ENCODE measurements around the gene COL26A1. TPM values are rescaled to one million over a fixed set of nuclear protein-coding genes. Genes with fewer than 3 reads are reported as not detected.
"Not testable (repeated sequence)": the region's sequence is repeated elsewhere in the genome, so short reads cannot be mapped to it uniquely, and the experiment has no call there.

The COL26A1 gene
- polyA plus RNA-seq, 6 donors from 2014 or later, result not detected

DNA sequence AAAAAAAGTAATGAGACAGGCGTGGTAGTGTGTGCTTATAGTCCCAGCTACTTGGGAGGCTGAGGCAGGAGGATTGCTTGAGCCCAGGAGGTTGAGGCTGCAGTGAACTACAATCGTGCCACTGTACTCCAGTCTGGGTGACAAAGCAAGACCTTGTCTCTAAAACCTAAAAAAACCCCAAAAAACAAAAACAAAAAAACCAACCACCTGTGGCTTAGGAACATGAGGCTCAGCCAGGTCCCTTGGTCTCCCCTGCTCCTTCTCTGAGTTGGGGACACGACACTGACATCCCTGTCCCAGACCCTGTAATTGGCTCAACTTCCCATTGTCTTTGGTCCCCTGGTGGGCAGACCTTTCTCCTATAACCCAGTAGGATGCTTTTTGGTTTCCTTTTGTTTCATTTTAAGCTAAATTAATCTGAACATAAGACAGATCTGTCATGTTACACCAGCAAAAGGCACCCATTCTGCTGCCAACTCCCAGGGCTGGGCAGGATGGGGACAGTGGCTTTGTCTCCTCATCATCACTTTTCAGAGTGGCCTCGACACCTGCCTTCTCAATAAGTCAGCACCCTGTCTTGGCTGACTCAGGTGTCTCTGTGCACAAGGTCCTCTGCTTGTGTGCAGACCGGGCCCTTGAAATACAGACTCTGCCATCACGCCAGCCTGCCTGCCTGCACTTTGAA, 192.1 kb downstream of the COL26A1 start:
- Mint-ChIP-seq H3K9me3 (peaks cover 0 to 9% (median 3%) of the 10 kb centered on the region in 7 donors), H3K27me3 (peaks cover 14 to 29% (median 28%) of the 10 kb centered on the region in 3 donors), H3K36me3 (no peaks in the 10 kb centered on the region), H3K4me1 (peaks cover 0 to 4% (median 0%) of the 10 kb centered on the region in 3 donors), H3K27ac (no peak overlapping the region), H3K4me3 (no peak overlapping the region)
- ATAC-seq (ENCODE audit: low read depth in 2 of 2) (no peak), DNase-seq (no peak)

DNA sequence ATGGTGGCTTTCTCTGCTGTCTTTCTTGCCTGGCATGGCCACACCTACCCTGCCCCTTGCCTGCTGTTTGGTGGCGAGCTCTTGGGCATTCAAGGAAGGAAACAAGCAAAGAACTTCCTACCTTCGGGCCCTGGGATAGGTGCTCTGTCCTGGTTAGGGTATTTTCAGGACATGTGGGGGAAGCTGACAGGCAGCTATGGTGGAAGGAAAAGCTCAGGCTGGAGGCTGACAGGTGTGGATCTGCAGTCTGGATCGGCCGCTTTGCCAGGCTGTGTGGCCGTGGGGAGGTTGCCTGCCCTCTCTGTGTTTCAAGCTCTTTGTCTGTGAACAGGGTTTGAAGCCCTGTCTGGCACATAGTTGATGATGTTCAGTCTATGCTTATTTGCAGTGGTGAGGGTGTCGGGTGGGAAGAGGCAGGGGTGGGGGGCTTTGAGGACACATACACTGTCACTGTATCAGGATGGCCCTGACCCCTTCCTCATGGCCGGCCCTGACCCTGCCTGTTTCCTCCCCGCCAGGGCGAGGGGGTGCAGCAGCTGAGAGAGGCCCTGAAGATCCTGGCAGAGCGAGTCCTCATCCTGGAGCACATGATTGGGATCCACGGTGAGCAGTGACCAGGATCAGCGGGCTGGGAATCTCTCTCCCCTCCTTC, 192.7 kb downstream of the COL26A1 start:
- Mint-ChIP-seq H3K36me3 (no peaks in the 10 kb centered on the region), H3K9me3 (peaks cover 0 to 11% (median 6%) of the 10 kb centered on the region in 7 donors), H3K27me3 (peaks cover 14 to 26% (median 26%) of the 10 kb centered on the region in 3 donors), H3K27ac (no peak overlapping the region), H3K4me1 (peaks cover 0 to 4% (median 0%) of the 10 kb centered on the region in 3 donors), H3K4me3 (no peak overlapping the region)
- DNase-seq, result no peak
- ATAC-seq (ENCODE audit: low read depth in 2 of 2), result no peak

DNA sequence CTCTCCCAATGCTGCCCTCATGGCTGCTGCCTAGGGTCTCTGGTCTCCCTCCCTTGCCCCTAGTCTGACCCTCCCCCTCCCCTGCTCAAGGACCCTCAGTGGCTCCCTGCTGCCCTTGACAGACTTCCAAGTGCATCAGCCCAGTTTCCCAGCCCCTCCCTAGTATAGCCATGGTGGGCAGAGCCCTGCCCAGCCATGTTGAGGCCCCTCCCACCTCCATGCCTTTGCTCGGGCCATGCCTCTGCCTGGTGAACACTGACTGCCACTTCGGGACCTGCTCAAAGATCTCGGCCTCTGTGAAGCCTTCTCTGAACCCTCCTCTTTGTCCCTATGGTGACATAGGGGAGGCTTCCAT, 193.2 kb downstream of the COL26A1 start:
- H3K27ac Mint-ChIP-seq, result no peak overlapping the region
- DNase-seq (no peak), ATAC-seq (ENCODE audit: low read depth in 2 of 2) (no peak)
- peaks cover 0 to 4% (median 0%) of the 10 kb centered on the region in 3 donors for H3K4me1 Mint-ChIP-seq
- H3K27me3 Mint-ChIP-seq, result peaks cover 14 to 31% (median 26%) of the 10 kb centered on the region in 3 donors
- no peak overlapping the region for H3K4me3 Mint-ChIP-seq
- peaks cover 0 to 11% (median 6%) of the 10 kb centered on the region in 7 donors for H3K9me3 Mint-ChIP-seq
- H3K36me3 Mint-ChIP-seq, result no peaks in the 10 kb centered on the region

- no peak for DNase-seq
- Mint-ChIP-seq H3K36me3 (no peaks in the 10 kb centered on the region), H3K9me3 (peaks cover 0 to 11% (median 6%) of the 10 kb centered on the region in 7 donors), H3K27me3 (peaks cover 19 to 34% (median 26%) of the 10 kb centered on the region in 3 donors), H3K4me3 (no peak overlapping the region), H3K4me1 (peaks cover 0 to 4% (median 0%) of the 10 kb centered on the region in 3 donors), H3K27ac (peak overlapping the region in 1 of 6 donors; percentile 6)
- ATAC-seq (ENCODE audit: low read depth in 2 of 2), result no peak
Measured at GRCh38 chr7:101556453-101556968, 193.8 kb downstream of the COL26A1 start.

GRCh38 chr7:101557421-101557820, 194.7 kb downstream of the COL26A1 start:
- Mint-ChIP-seq H3K9me3 (peaks cover 0 to 11% (median 6%) of the 10 kb centered on the region in 7 donors), H3K4me1 (peaks cover 0 to 4% (median 0%) of the 10 kb centered on the region in 3 donors), H3K4me3 (no peak overlapping the region), H3K36me3 (no peaks in the 10 kb centered on the region), H3K27me3 (peaks cover 19 to 37% (median 33%) of the 10 kb centered on the region in 3 donors), H3K27ac (peak overlapping the region in 1 of 6 donors; percentile 76)
- ATAC-seq (ENCODE audit: low read depth in 2 of 2) (no peak), DNase-seq (no peak)

- H3K9me3 Mint-ChIP-seq, result peaks cover 0 to 11% (median 6%) of the 10 kb centered on the region in 7 donors
- H3K36me3 Mint-ChIP-seq, result no peaks in the 10 kb centered on the region
- ATAC-seq (ENCODE audit: low read depth in 2 of 2) (no peak), DNase-seq (no peak)
- peaks cover 19 to 42% (median 36%) of the 10 kb centered on the region in 3 donors for H3K27me3 Mint-ChIP-seq
- H3K4me3 Mint-ChIP-seq, result no peak overlapping the region
- H3K4me1 Mint-ChIP-seq, result peaks cover 0 to 4% (median 0%) of the 10 kb centered on the region in 3 donors
- no peak overlapping the region for H3K27ac Mint-ChIP-seq
Measured at GRCh38 chr7:101557978-101558741, 195.5 kb downstream of the COL26A1 start.

- no peaks in the 10 kb centered on the region for H3K4me1 Mint-ChIP-seq
Measured at GRCh38 chr7:101558742-101559325, 196.2 kb downstream of the COL26A1 start.

DNA sequence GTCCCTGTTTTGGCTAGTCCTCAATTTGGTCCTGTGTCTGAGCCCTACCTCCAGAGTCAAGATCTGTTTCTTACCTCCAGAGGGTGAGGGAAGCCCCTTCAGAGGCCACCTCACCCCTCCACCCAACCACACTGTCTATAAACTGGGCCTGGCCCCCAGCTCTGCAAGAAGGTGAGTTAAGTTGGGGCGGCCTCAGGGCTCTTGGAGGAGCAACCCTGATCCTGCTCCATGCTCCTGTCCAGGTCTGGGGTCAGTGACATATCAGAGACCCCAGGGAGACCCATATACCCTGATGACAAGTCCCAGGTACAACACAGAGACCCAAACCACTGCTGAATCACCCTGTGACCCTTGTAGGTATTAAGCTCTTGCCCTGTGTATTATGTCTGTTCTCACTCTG, 196.9 kb downstream of the COL26A1 start:
- Mint-ChIP-seq H3K27me3 (peaks cover 24 to 46% (median 39%) of the 10 kb centered on the region in 3 donors), H3K36me3 (no peaks in the 10 kb centered on the region), H3K9me3 (peaks cover 0 to 11% (median 6%) of the 10 kb centered on the region in 7 donors), H3K4me1 (peaks cover 0 to under 1% (median 0%) of the 10 kb centered on the region in 3 donors), H3K4me3 (no peak overlapping the region), H3K27ac (no peak overlapping the region)
- DNase-seq (no peak), ATAC-seq (ENCODE audit: low read depth in 2 of 2) (no peak)

More at GRCh38 chr7:101558742-101559325, 196.2 kb downstream of the COL26A1 start:
- Mint-ChIP-seq H3K27ac (peak overlapping the region in 1 of 6 donors; percentile 82), H3K4me3 (peak overlapping the region in 1 of 8 donors; percentile 60), H3K27me3 (peaks cover 19 to 41% (median 34%) of the 10 kb centered on the region in 3 donors), H3K9me3 (peaks cover 0 to 11% (median 6%) of the 10 kb centered on the region in 7 donors), H3K36me3 (no peaks in the 10 kb centered on the region)
- DNase-seq (no peak), ATAC-seq (ENCODE audit: low read depth in 2 of 2) (no peak)

- H3K4me1 Mint-ChIP-seq; H3K27ac Mint-ChIP-seq; DNase-seq; H3K4me3 Mint-ChIP-seq; H3K36me3 Mint-ChIP-seq; ATAC-seq (ENCODE audit: low read depth in 2 of 2): not testable (repeated sequence)
- peaks cover 0 to 11% (median 6%) of the 10 kb centered on the region in 7 donors for H3K9me3 Mint-ChIP-seq
- H3K27me3 Mint-ChIP-seq, result peaks cover 24 to 46% (median 39%) of the 10 kb centered on the region in 3 donors
Measured at GRCh38 chr7:101560021-101560420, 197.3 kb downstream of the COL26A1 start.

GRCh38 chr7:101560856-101561255, 198.2 kb downstream of the COL26A1 start:
- no peak overlapping the region for H3K27ac Mint-ChIP-seq
- H3K4me1 Mint-ChIP-seq, result peaks cover 0 to 3% (median 0%) of the 10 kb centered on the region in 3 donors
- peaks cover 0 to 11% (median 6%) of the 10 kb centered on the region in 7 donors for H3K9me3 Mint-ChIP-seq
- no peak overlapping the region for H3K4me3 Mint-ChIP-seq
- no peak for DNase-seq
- no peak for ATAC-seq (ENCODE audit: low read depth in 2 of 2)
- H3K36me3 Mint-ChIP-seq, result no peaks in the 10 kb centered on the region
- H3K27me3 Mint-ChIP-seq, result peaks cover 23 to 46% (median 43%) of the 10 kb centered on the region in 3 donors

- not testable (repeated sequence) for H3K36me3 Mint-ChIP-seq; H3K27ac Mint-ChIP-seq; H3K4me3 Mint-ChIP-seq; ATAC-seq (ENCODE audit: low read depth in 2 of 2); H3K4me1 Mint-ChIP-seq; DNase-seq
- Mint-ChIP-seq H3K9me3 (peaks cover 0 to 11% (median 6%) of the 10 kb centered on the region in 7 donors), H3K27me3 (peaks cover 19 to 43% (median 42%) of the 10 kb centered on the region in 3 donors)
Measured at GRCh38 chr7:101561293-101561692, 198.6 kb downstream of the COL26A1 start.

DNA sequence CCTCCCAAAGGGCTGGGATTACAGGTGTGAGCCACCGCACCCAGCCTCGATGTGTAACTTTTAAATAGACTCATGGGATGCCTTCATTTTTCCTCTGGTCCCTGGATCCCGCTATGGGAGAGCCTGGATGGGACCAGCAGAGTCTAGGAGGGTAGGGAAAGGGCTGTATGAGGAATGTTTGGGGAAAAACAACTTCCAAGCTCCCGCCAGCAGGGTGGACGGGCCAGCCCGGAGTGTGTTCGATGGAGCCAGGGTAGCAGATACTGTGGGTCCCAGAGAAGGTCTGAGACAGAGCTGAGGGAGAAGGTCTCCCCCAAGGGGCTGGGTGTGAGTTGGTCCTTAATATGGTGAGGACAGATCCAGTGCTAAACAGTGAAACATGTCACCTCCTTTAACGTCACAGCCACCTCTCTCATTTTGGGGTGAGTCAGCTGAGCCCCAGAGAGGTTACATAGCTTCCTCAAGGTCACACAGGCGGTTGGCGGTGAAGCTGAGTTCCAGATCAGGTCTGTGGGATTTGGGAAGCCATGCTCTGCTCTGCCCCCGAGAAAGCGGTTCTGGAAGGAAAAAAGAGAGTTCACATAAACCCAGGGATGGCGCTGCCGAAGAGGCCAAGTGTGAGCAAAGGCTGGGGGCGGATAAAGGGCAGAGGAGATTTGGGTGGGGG, 200.0 kb downstream of the COL26A1 start:
- Mint-ChIP-seq H3K27me3 (peaks cover 10 to 36% (median 32%) of the 10 kb centered on the region in 3 donors), H3K27ac (no peak overlapping the region), H3K9me3 (peaks cover 0 to 11% (median 5%) of the 10 kb centered on the region in 7 donors), H3K36me3 (no peaks in the 10 kb centered on the region), H3K4me1 (peaks cover 0 to 3% (median 0%) of the 10 kb centered on the region in 3 donors), H3K4me3 (no peak overlapping the region)
- no peak for ATAC-seq (ENCODE audit: low read depth in 2 of 2)
- DNase-seq, result no peak

Measured in naive B cell (primary cell).